ENCODE results near the gene ARHGEF17.

DNA sequence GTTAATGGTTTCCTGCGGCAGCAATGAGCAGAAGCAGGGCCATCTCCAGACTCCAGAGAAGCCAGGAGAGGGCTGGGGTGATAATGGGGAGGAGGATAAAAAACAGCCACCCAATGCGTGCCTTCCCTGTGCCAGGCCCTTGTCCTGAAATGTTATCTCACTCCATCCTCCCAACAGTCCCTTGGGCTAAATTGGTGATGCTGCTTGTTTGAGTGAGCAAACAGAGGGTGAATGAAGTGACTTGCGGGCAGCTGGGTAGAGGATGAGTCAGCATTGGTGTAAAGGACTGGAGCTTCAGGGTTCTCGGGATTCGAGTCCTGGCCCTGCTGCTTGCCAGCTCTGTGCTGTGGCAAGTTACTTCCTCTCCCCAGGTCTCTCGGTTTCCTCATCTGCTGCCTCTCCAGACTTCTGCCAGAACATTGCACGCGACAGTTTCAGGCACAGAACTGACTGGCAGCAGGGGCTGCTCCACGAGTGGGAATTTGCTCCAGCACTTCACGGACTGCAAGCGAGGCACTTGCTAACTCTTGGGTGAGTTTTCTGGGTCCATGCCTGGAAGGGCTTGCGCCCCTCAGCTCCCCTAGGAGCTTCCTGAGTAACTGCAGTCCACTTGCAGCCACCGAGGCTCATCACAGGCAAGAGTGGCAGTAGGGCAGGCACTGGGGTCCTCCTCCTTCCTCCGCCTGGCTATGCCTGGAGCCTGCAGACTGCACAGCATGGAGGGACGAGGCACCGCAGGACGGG lies 36.0 kb upstream of the ARHGEF17 start, which contains the start of gene P2RY6:
- TF ChIP-seq, protein P1, sequence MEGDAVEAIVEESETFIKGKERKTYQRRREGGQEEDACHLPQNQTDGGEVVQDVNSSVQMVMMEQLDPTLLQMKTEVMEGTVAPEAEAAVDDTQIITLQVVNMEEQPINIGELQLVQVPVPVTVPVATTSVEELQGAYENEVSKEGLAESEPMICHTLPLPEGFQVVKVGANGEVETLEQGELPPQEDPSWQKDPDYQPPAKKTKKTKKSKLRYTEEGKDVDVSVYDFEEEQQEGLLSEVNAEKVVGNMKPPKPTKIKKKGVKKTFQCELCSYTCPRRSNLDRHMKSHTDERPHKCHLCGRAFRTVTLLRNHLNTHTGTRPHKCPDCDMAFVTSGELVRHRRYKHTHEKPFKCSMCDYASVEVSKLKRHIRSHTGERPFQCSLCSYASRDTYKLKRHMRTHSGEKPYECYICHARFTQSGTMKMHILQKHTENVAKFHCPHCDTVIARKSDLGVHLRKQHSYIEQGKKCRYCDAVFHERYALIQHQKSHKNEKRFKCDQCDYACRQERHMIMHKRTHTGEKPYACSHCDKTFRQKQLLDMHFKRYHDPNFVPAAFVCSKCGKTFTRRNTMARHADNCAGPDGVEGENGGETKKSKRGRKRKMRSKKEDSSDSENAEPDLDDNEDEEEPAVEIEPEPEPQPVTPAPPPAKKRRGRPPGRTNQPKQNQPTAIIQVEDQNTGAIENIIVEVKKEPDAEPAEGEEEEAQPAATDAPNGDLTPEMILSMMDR (optimal IDR thresholded peaks at IDR 0.05 in 1 of 3, IDR thresholded peaks at IDR 0.05 in 1 of 3, conservative IDR thresholded peaks at IDR 0.05 in 1 of 3; ENCODE audit: extremely low read depth in 1 of 3, insufficient read depth in 2 of 3, low read length in 3 of 3): no peak
- TF ChIP-seq EZH2 (IDR thresholded peaks at IDR 0.05; ENCODE audit: low read length): no peak

All from keratinocyte (primary cell).